Measurements from ENCODE around the gene RFC3. TPM values are rescaled to one million over a fixed set of nuclear protein-coding genes. Genes with fewer than 3 reads are reported as not detected.

Gene RFC3
- total RNA-seq, 1 experiment from 2014 or later, result 38.2 TPM

DNA sequence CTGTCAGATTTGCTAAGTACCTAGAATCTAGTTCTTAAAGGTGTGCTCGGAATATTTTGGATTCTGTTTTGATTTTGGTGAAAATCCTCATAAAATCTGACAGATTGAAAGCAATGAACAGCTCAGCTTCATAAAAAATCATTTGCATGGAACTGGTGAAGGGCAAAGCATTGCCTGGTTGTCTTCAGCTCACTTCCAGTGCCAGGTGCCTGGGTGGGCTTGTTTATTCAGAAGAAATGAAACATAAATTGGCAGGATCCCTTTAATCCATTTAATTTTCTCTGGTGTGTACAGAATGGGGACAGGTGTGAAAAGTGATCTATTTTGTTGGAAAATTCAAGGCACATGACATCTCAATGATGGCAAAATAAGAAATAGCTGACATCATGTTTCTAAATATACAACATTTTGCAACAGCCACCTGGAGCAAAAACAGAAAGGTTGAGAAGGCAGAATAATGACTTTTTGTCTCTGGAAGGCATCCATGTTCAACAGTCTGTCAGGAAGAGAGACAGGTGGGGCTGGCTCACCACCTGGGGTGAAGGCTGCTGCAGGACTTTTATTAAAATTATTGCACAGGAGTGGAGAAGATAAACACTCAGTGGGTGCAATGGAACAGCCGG lies 52.2 kb downstream of the RFC3 start:
- no peak for ATAC-seq
- Histone ChIP-seq H3K4me2 (ENCODE audit: low read length) (no peak overlapping the region), H2AFZ (ENCODE audit: low read depth, low read length, poor library complexity, severe bottlenecking) (no peak overlapping the region), H3K4me3 (replicated peaks in 1 of 2; ENCODE audit: low read depth in 1 of 2, low read length in 2 of 2) (no peak overlapping the region), H3K36me3 (ENCODE audit: control insufficient read depth in 1 of 2, insufficient read depth in 2 of 2, low read length in 2 of 2) (no peaks in the 10 kb centered on the region), H4K20me1 (ENCODE audit: insufficient read depth) (no peaks in the 10 kb centered on the region), H3K79me2 (ENCODE audit: insufficient read depth, low read length) (no peaks in the 10 kb centered on the region), H3K9me3 (ENCODE audit: control insufficient read depth in 1 of 2, insufficient read depth in 1 of 2, low read depth in 1 of 2, low read length in 2 of 2) (no peaks in the 10 kb centered on the region), H3K9ac (ENCODE audit: low read length) (no peak overlapping the region), H3K4me1 (ENCODE audit: control insufficient read depth in 1 of 2, insufficient read depth in 2 of 2, low read length in 2 of 2) (no peaks in the 10 kb centered on the region), H3K27me3 (ENCODE audit: insufficient read depth, low read length) (no peaks in the 10 kb centered on the region), H3K27ac (ENCODE audit: low read depth, low read length) (no peak overlapping the region), H3K9me2 (ENCODE audit: insufficient read depth) (no peaks in the 10 kb centered on the region)
- no TSS peak for BruUV-seq (replicated peaks)
- intact Hi-C loops (cut with micrococcal nuclease), result no loop called here
- CTCF ChIA-PET, result no interaction called here
- no peak for DNase-seq (ENCODE audit: low read depth, low spot score)
- RAD21 ChIA-PET (ENCODE audit: low non-redundant PET in 1 of 2, low total read pairs in 2 of 2, uncharacterized antibody in 2 of 2, unreplicated experiment in 2 of 2), result no interaction called here
- POLR2A ChIA-PET, result no interaction called here
- TF ChIP-seq REST (IDR thresholded peaks at IDR 0.05; ENCODE audit: low read depth) (no peak), ZFX (IDR thresholded peaks at IDR 0.05) (no peak), EZH2 (IDR thresholded peaks at IDR 0.05) (no peak), SIN3A (IDR thresholded peaks at IDR 0.05; ENCODE audit: low read depth) (no peak), JUND (IDR thresholded peaks at IDR 0.05) (no peak), POLR2A (IDR thresholded peaks at IDR 0.05; ENCODE audit: borderline replicate concordance, extremely low read depth, insufficient read depth, insufficient read length) (no peak), CEBPB (IDR thresholded peaks at IDR 0.05; ENCODE audit: low read depth) (no peak)
